GM12892 (cell line): ENCODE results near the gene FSD2.

Experiments used
- POLR2A ChIP-seq: IDR thresholded peaks from 2 replicates; pipeline ENCODE4 v1.6.1; 2011; ENCODE audit warnings: low read depth, low read length, control low read depth
- POLR2AphosphoS5 ChIP-seq: IDR thresholded peaks from 2 replicates; pipeline ENCODE4 v1.6.1; 2011; ENCODE audit warnings: low read depth, low read length, control low read depth
- TAF1 ChIP-seq: IDR thresholded peaks from 2 replicates; pipeline ENCODE4 v1.6.1; 2011; ENCODE audit warnings: low read depth, mild to moderate bottlenecking, control low read depth, low read length, borderline replicate concordance

- no peak for TF ChIP-seq TAF1
- no peak for TF ChIP-seq POLR2A
- TF ChIP-seq POLR2AphosphoS5, result no peak
These were observed 22.2 kb upstream of the FSD2 start for GRCh38 chr15:82828075-82828474.
